ENCODE results near the gene TAGAP. TPM values are rescaled to one million over a fixed set of nuclear protein-coding genes. Genes with fewer than 3 reads are reported as not detected.

The TAGAP gene
- total and polyA plus RNA-seq, 2 of the 8 experiments (the other 6 are each of a cell fraction or from before 2014, with no cell fraction given), result not detected

DNA sequence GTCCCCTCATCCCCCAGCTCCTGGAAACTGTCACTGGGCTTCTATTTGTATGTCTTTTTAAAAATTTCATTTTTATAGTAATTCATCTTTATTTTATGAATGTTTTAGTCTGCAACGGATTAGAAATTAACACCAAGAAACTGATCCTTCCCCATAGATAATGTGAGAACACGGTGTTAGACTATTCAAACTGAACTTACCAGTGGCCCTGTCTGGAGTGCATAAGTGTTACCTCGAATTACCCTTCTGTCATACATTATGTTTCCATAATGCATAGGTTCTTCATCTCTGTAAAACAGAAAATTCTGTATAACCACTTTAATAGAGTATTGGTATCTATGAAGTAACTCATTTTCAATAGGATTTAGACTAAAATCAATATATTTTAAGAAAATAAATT is 51.2 kb downstream of the TAGAP start:
- no peak for FAIRE-seq
- Histone ChIP-seq H2BK20ac (ENCODE audit: low read length) (no peak overlapping the region), H3K4ac (replicated peaks; ENCODE audit: insufficient read length, low read depth, low read length) (no peak overlapping the region), H2AFZ (ENCODE audit: low read length) (no peak overlapping the region), H2BK5ac (ENCODE audit: low read depth, low read length) (no peak overlapping the region), H3K9ac (replicated peaks in 1 of 4; ENCODE audit: extremely low read depth in 1 of 4, low read depth in 3 of 4, low read length in 3 of 4) (no peak overlapping the region), H2AK5ac (ENCODE audit: low read depth, low read length) (no peak overlapping the region), H3K79me1 (ENCODE audit: low read depth, low read length) (no peaks in the 10 kb centered on the region), H4K5ac (ENCODE audit: insufficient read length, low read depth, low read length) (no peak overlapping the region), H4K8ac (ENCODE audit: extremely low read depth, insufficient read depth, low read length) (no peak overlapping the region), H3K4me1 (replicated peaks in 1 of 4; ENCODE audit: control insufficient read depth in 3 of 4, insufficient read depth in 4 of 4, low read length in 3 of 4) (no peaks in the 10 kb centered on the region), H3K9me3 (ENCODE audit: insufficient read depth in 2 of 2, low read depth in 1 of 2, low read length in 1 of 2) (no peaks in the 10 kb centered on the region), H2BK15ac (ENCODE audit: low read length) (no peak overlapping the region), H3K23ac (ENCODE audit: insufficient read length) (no peak overlapping the region), H3K23me2 (ENCODE audit: low read depth, low read length) (no peaks in the 10 kb centered on the region; the same call in 1 of the 2 replicates), H4K91ac (replicated peaks; ENCODE audit: insufficient read length, low read length) (no peak overlapping the region), H2BK120ac (replicated peaks; ENCODE audit: low read depth, low read length) (no peak overlapping the region), H3K56ac (replicated peaks; ENCODE audit: insufficient read length, low read depth, low read length) (no peak overlapping the region), H4K20me1 (replicated peaks in 1 of 2; ENCODE audit: control insufficient read depth in 1 of 2, insufficient read depth in 2 of 2, low read length in 2 of 2) (no peaks in the 10 kb centered on the region), H3K36me3 (ENCODE audit: control insufficient read depth in 2 of 4, insufficient read depth in 4 of 4, low read length in 3 of 4) (no peaks in the 10 kb centered on the region), H3K27ac (ENCODE audit: low read depth, low read length) (no peak overlapping the region), H3K18ac (ENCODE audit: extremely low read depth, low read length) (no peak overlapping the region), H3K79me2 (ENCODE audit: control insufficient read depth in 1 of 2, insufficient read depth in 2 of 2, low read length in 2 of 2) (no peaks in the 10 kb centered on the region), H3K27me3 (replicated peaks in 1 of 4; ENCODE audit: control insufficient read depth in 3 of 4, extremely low read depth in 1 of 4, insufficient read depth in 3 of 4, low read length in 3 of 4) (no peaks in the 10 kb centered on the region), H3K4me2 (ENCODE audit: insufficient read depth in 1 of 2, low read depth in 2 of 2, low read length in 2 of 2) (no peak overlapping the region), H3K14ac (ENCODE audit: insufficient read length) (no peak overlapping the region), H3K4me3 (ENCODE audit: extremely low read depth in 1 of 4, insufficient read depth in 2 of 4, low read depth in 3 of 4, low read length in 4 of 4) (no peak overlapping the region), H2BK12ac (ENCODE audit: low read depth, low read length) (no peak overlapping the region)
- CTCF ChIA-PET (ENCODE audit: partially characterized antibody), result interaction anchor here (0.8 to 1.7 kb wide), 3 partner anchors 15 to 110 kb away, joined by 4 to 5 read pairs (median 4); no protein-coding TSS in a partner anchor
- no peak for DNase-seq (ENCODE audit: low read depth in 1 of 2, low spot score in 2 of 2)
- POLR2A ChIA-PET (ENCODE audit: partially characterized antibody), result no interaction called here
- WGBS, 2 experiments (ENCODE audit: extremely low coverage in 1 of 2, insufficient coverage in 1 of 2, insufficient read length in 1 of 2, insufficient replicate concordance in 2 of 2, low coverage in 1 of 2, low lambda C conversion rate in 2 of 2, missing lambda C conversion rate in 1 of 2), result 84% methylated on average over 3 of the region's 3 CpGs; no CpG with 5 or more reads in 1 of the 2 experiments
- TF ChIP-seq YY1 (IDR thresholded peaks at IDR 0.05; ENCODE audit: low read depth, low read length) (no peak), KDM1A (IDR thresholded peaks at IDR 0.05; ENCODE audit: borderline replicate concordance, low read length) (no peak), POU5F1 (IDR thresholded peaks at IDR 0.05; ENCODE audit: low read depth, low read length) (no peak), HDAC2 (IDR thresholded peaks at IDR 0.05; ENCODE audit: borderline replicate concordance in 1 of 2, low read depth in 2 of 2, low read length in 2 of 2) (no peak), GTF2F1 (IDR thresholded peaks at IDR 0.05; ENCODE audit: borderline replicate concordance, low read depth, low read length) (no peak)
- TF ChIP-seq, protein P1, sequence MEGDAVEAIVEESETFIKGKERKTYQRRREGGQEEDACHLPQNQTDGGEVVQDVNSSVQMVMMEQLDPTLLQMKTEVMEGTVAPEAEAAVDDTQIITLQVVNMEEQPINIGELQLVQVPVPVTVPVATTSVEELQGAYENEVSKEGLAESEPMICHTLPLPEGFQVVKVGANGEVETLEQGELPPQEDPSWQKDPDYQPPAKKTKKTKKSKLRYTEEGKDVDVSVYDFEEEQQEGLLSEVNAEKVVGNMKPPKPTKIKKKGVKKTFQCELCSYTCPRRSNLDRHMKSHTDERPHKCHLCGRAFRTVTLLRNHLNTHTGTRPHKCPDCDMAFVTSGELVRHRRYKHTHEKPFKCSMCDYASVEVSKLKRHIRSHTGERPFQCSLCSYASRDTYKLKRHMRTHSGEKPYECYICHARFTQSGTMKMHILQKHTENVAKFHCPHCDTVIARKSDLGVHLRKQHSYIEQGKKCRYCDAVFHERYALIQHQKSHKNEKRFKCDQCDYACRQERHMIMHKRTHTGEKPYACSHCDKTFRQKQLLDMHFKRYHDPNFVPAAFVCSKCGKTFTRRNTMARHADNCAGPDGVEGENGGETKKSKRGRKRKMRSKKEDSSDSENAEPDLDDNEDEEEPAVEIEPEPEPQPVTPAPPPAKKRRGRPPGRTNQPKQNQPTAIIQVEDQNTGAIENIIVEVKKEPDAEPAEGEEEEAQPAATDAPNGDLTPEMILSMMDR (IDR thresholded peaks at IDR 0.05; ENCODE audit: control extremely low read depth in 1 of 3, insufficient read depth in 1 of 3, low read depth in 1 of 3, low read length in 3 of 3), result no peak
- TF ChIP-seq, protein P2, sequence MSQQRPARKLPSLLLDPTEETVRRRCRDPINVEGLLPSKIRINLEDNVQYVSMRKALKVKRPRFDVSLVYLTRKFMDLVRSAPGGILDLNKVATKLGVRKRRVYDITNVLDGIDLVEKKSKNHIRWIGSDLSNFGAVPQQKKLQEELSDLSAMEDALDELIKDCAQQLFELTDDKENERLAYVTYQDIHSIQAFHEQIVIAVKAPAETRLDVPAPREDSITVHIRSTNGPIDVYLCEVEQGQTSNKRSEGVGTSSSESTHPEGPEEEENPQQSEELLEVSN (IDR thresholded peaks at IDR 0.05), result no peak
